Measurements from ENCODE around the gene VGLL4. TPM values are rescaled to one million over a fixed set of nuclear protein-coding genes. Genes with fewer than 3 reads are reported as not detected.
A peak's percentile ranks its signal among the peaks of the same experiment; 100 is the strongest.
"Not testable (repeated sequence)": the region's sequence is repeated elsewhere in the genome, so short reads cannot be mapped to it uniquely, and the experiment has no call there.

Gene VGLL4
- polyA plus RNA-seq, 4 donors, result 26.6 to 54.8 (median 38.4) TPM

DNA sequence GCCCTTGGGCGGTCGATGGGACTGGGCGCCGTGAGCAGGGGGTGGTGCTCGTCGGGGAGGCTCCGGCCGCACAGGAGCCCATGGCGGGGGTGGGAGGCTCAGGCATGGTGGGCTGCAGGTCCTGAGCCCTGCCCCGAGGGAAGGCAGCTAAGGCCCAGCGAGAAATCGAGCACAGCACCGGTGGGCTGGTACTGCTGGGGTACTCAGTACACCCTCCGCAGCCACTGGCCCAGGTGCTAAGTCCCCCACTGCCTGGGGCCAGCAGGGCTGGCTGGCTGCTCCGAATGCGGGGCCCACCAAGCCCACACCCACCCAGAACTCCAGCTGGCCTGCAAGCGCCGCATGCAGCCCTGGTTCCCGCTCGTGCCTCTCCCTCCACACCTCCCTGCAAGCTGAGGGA lies 132.1 kb downstream of the VGLL4 start:
- not testable (repeated sequence) for H3K27ac ChIP-seq (ENCODE audit: low read depth in 1 of 3, low read length in 2 of 3); DNase-seq; H3K4me3 ChIP-seq (ENCODE audit: low read depth in 1 of 3, low read length in 3 of 3); H3K36me3 ChIP-seq (ENCODE audit: control insufficient read depth in 3 of 3, insufficient read depth in 2 of 3, low read depth in 1 of 3, low read length in 3 of 3); FAIRE-seq; H3K9me3 ChIP-seq (ENCODE audit: control insufficient read depth in 2 of 2, insufficient read depth in 1 of 2, low read depth in 1 of 2, low read length in 1 of 2); H3K27me3 ChIP-seq (ENCODE audit: control insufficient read depth in 3 of 3, insufficient read depth in 3 of 3, low read length in 3 of 3)
- peaks cover 2 to 12% (median 6%) of the 10 kb centered on the region in 3 donors for H3K4me1 ChIP-seq (ENCODE audit: control insufficient read depth in 3 of 3, insufficient read depth in 2 of 3, low read depth in 1 of 3, low read length in 2 of 3)
- 96 to 98% (median 96%) methylated on average over 12 to 20 of the region's 20 CpGs for whole genome bisulfite sequencing, 3 donors

GRCh38 chr3:11510356-11510755 lies 133.4 kb downstream of the VGLL4 start:
- 85 to 86% (median 86%) methylated on average over 5 of the region's 5 CpGs for WGBS, 3 donors
- H3K9me3 ChIP-seq (ENCODE audit: control insufficient read depth in 2 of 2, insufficient read depth in 1 of 2, low read depth in 1 of 2, low read length in 1 of 2), result peaks cover 0 to 2% of the 10 kb centered on the region in 2 donors
- no peak overlapping the region for H3K27ac ChIP-seq (ENCODE audit: low read depth in 1 of 3, low read length in 2 of 3)
- DNase-seq (no peak), FAIRE-seq (no peak)
- H3K36me3 ChIP-seq (ENCODE audit: control insufficient read depth in 3 of 3, insufficient read depth in 2 of 3, low read depth in 1 of 3, low read length in 3 of 3), result peaks cover 0 to 3% (median 0%) of the 10 kb centered on the region in 3 donors
- H3K4me1 ChIP-seq (ENCODE audit: control insufficient read depth in 3 of 3, insufficient read depth in 2 of 3, low read depth in 1 of 3, low read length in 2 of 3), result peaks cover 2 to 12% (median 6%) of the 10 kb centered on the region in 3 donors
- no peaks in the 10 kb centered on the region for H3K27me3 ChIP-seq (ENCODE audit: control insufficient read depth in 3 of 3, insufficient read depth in 3 of 3, low read length in 3 of 3)
- H3K4me3 ChIP-seq (ENCODE audit: low read depth in 1 of 3, low read length in 3 of 3), result no peak overlapping the region

DNA sequence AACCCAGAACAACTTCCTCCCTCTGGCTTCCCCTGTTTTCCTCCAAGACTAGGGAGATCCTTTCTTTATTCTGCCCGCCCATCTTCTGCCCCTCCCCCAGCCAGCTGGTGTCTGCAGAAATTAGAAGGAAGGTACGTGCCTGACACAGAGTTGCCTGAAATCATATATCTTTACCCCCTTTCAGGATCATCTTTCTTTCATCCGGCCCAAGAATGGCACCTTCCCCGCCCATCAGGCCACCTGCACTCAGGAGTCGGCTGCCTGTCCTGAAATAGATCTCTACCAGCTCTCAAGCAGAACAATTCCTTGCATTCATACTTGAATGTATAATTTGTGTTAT lies 133.7 kb downstream of the VGLL4 start:
- Histone ChIP-seq H3K4me1 (ENCODE audit: control insufficient read depth in 3 of 3, insufficient read depth in 2 of 3, low read depth in 1 of 3, low read length in 2 of 3) (peaks cover 2 to 12% (median 6%) of the 10 kb centered on the region in 3 donors), H3K36me3 (ENCODE audit: control insufficient read depth in 3 of 3, insufficient read depth in 2 of 3, low read depth in 1 of 3, low read length in 3 of 3) (peaks cover 0 to 3% (median 0%) of the 10 kb centered on the region in 3 donors), H3K9me3 (ENCODE audit: control insufficient read depth in 2 of 2, insufficient read depth in 1 of 2, low read depth in 1 of 2, low read length in 1 of 2) (peaks cover 0 to 2% of the 10 kb centered on the region in 2 donors), H3K27me3 (ENCODE audit: control insufficient read depth in 3 of 3, insufficient read depth in 3 of 3, low read length in 3 of 3) (no peaks in the 10 kb centered on the region), H3K4me3 (ENCODE audit: low read depth in 1 of 3, low read length in 3 of 3) (no peak overlapping the region), H3K27ac (ENCODE audit: low read depth in 1 of 3, low read length in 2 of 3) (peak overlapping the region in 1 of 3 donors; percentile 74)
- no peak for FAIRE-seq
- WGBS, 3 donors, result 61 to 69% (median 65%) methylated on average over 5 of the region's 5 CpGs
- no peak for DNase-seq

GRCh38 chr3:11509173-11510000 lies 134.3 kb downstream of the VGLL4 start:
- FAIRE-seq (no peak), DNase-seq (peak; percentile 55 to 76)
- Histone ChIP-seq H3K36me3 (ENCODE audit: control insufficient read depth in 3 of 3, insufficient read depth in 2 of 3, low read depth in 1 of 3, low read length in 3 of 3) (peaks cover 0 to 3% (median 0%) of the 10 kb centered on the region in 3 donors), H3K27me3 (ENCODE audit: control insufficient read depth in 3 of 3, insufficient read depth in 3 of 3, low read length in 3 of 3) (no peaks in the 10 kb centered on the region), H3K4me3 (ENCODE audit: low read depth in 1 of 3, low read length in 3 of 3) (no peak overlapping the region), H3K27ac (ENCODE audit: low read depth in 1 of 3, low read length in 2 of 3) (peak overlapping the region in 1 of 3 donors; percentile 66), H3K4me1 (ENCODE audit: control insufficient read depth in 3 of 3, insufficient read depth in 2 of 3, low read depth in 1 of 3, low read length in 2 of 3) (peaks cover 2 to 12% (median 6%) of the 10 kb centered on the region in 3 donors), H3K9me3 (ENCODE audit: control insufficient read depth in 2 of 2, insufficient read depth in 1 of 2, low read depth in 1 of 2, low read length in 1 of 2) (peaks cover 0 to 2% of the 10 kb centered on the region in 2 donors)
- WGBS, 3 donors, result 28 to 38% (median 31%) methylated on average over 9 of the region's 9 CpGs

DNA sequence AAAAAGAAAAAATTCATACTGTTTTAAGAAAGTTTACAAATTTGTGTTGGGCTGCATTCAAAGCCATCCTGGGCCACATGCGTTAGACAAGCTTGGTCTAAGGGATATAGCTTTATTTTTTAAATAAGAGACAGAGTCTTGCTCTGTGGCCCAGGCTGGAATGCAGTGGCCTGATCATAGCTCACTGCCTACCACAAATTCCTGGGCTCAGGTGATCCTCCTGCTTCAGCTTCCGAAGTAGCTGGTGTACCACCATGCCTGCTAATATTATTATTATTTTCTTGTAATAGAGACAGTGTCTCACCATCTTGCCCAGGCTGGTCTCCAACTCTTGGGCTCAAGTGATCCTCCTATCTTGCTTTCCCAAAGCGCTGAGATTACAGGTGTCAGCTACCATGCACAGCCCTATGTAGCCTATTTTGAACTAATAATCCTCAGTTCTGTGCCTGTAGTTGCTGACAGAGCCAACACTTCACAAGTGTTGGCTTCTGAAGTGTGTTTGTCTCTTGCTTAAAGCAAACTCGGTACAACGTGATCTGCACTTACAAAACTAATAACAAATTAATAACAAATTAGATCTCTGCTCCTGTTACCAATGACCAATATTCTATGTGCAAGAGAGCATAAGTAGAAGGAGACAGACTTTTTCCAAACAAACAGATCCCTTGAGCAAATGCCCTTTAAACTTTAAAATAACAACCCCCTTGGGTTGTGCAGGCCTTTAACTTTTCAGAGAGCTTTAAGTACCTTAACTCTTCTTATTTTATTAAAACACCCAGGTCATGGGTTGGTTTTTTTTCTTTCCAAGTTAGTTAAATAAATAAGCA lies 135.2 kb downstream of the VGLL4 start:
- DNase-seq (no peak), FAIRE-seq (no peak)
- H3K27ac ChIP-seq (ENCODE audit: low read depth in 1 of 3, low read length in 2 of 3), result peak overlapping the region in 2 of 3 donors; percentile 36 to 79
- peaks cover 0 to 3% (median 0%) of the 10 kb centered on the region in 3 donors for H3K36me3 ChIP-seq (ENCODE audit: control insufficient read depth in 3 of 3, insufficient read depth in 2 of 3, low read depth in 1 of 3, low read length in 3 of 3)
- no peaks in the 10 kb centered on the region for H3K27me3 ChIP-seq (ENCODE audit: control insufficient read depth in 3 of 3, insufficient read depth in 3 of 3, low read length in 3 of 3)
- H3K9me3 ChIP-seq (ENCODE audit: control insufficient read depth in 2 of 2, insufficient read depth in 1 of 2, low read depth in 1 of 2, low read length in 1 of 2), result peaks cover 0 to 2% of the 10 kb centered on the region in 2 donors
- H3K4me3 ChIP-seq (ENCODE audit: low read depth in 1 of 3, low read length in 3 of 3), result no peak overlapping the region
- WGBS, 3 donors, result 63 to 74% (median 64%) methylated on average over 5 of the region's 5 CpGs
- peaks cover 2 to 12% (median 6%) of the 10 kb centered on the region in 3 donors for H3K4me1 ChIP-seq (ENCODE audit: control insufficient read depth in 3 of 3, insufficient read depth in 2 of 3, low read depth in 1 of 3, low read length in 2 of 3)

DNA sequence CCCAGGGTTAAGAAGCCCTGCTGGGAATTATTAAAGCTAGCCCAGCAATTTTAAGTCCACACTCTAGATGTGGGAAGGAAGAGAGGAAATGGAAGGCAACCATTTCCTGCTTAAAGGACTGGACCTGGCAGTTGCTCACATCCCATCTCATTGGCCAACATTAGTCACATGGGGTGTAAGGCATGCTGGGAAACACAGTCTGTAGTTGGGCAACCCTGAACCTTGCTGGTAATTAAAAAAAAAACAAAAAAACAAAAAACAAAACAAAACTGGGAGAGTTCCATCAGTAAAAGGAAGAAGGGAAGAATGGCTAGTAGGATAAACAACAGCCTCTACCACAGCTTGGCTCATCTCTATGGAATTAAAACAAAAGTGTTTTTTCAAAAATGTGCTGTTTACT lies 136.0 kb downstream of the VGLL4 start:
- H3K27me3 ChIP-seq (ENCODE audit: control insufficient read depth in 3 of 3, insufficient read depth in 3 of 3, low read length in 3 of 3), result no peaks in the 10 kb centered on the region
- peak overlapping the region in 1 of 3 donors; percentile 64 for H3K27ac ChIP-seq (ENCODE audit: low read depth in 1 of 3, low read length in 2 of 3)
- peaks cover 0 to 2% of the 10 kb centered on the region in 2 donors for H3K9me3 ChIP-seq (ENCODE audit: control insufficient read depth in 2 of 2, insufficient read depth in 1 of 2, low read depth in 1 of 2, low read length in 1 of 2)
- peaks cover 2 to 12% (median 6%) of the 10 kb centered on the region in 3 donors for H3K4me1 ChIP-seq (ENCODE audit: control insufficient read depth in 3 of 3, insufficient read depth in 2 of 3, low read depth in 1 of 3, low read length in 2 of 3)
- peaks cover 0 to 3% (median 0%) of the 10 kb centered on the region in 3 donors for H3K36me3 ChIP-seq (ENCODE audit: control insufficient read depth in 3 of 3, insufficient read depth in 2 of 3, low read depth in 1 of 3, low read length in 3 of 3)
- no peak overlapping the region for H3K4me3 ChIP-seq (ENCODE audit: low read depth in 1 of 3, low read length in 3 of 3)
- no peak for FAIRE-seq
- DNase-seq, result no peak

Other genes starting within 250 kb of the VGLL4 start
- gene TAMM41, start 203.0 kb upstream of the VGLL4 start, polyA plus RNA-seq, result 10 to 100 TPM in 2 of 4 donors, 1 to 10 TPM in 2; 2.7 to 18.2 (median 10.3) TPM

Data from small intestine (tissue), 7 donors.